Activated CD4-positive, alpha-beta T cell treated with anti-CD3 and anti-CD28 coated beads, Interleukin-10, Interleukin-2, amounts not matched to agents 100 ng/mL and 50 ng/mL, durations not matched to agents 16 hours and 8 hours (primary cell): Measurements from ENCODE around the gene PRR20G.
"Not testable (repeated sequence)": the region's sequence is repeated elsewhere in the genome, so short reads cannot be mapped to it uniquely, and the experiment has no call there.

ENCODE experiments used
- DNase-seq: peaks from one replicate; pipeline ENCODE4 v3.0.0-alpha.2; 2020

The PRR20G gene

DNA sequence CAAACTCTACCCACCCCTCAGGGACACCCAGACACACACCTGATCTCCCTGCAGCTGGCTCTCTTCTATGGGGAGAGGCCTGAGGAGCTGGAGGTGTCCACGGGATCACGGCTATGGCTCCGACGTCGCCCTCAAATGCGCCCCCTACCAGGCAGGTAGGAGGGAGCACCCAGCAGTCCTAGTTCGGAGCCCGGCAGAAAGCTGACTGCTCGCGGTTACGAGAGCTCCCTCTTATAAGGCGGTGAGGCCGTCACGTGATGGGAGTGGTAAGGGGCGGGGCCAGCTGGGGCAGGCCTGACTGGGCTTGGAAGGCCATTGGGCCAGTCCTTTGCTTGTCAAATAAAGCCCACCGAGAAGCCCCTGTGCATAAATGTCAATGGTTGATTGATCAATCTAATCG lies at the start of gene PRR20G:
TSS of gene PRR20G (minus strand) at position 207 of the 400 bp plus-strand sequence. CDS start 681 bp downstream, outside the sequence.
- DNase-seq, result no peak

DNA sequence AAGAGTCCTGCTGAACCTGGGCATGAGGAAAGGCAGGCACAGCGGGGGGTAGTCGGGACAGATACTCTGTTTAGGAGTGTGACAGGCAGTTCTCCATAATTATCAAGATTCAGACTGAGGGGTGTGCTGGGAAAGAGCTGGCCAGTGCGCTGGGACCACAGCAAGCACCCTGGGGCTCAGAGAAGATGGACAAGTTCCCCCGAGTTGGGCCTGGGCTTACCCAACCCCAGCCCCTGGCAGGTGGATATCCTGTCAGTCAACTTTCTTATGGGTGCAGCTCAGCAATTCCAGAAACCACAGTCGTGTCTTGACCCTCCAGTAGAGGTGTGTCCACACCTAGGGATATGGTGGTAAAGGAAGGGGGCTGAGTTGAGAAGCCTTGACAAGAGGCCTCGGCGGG lies 49.2 kb upstream of the PRR20G start:
- no peak for DNase-seq

DNA sequence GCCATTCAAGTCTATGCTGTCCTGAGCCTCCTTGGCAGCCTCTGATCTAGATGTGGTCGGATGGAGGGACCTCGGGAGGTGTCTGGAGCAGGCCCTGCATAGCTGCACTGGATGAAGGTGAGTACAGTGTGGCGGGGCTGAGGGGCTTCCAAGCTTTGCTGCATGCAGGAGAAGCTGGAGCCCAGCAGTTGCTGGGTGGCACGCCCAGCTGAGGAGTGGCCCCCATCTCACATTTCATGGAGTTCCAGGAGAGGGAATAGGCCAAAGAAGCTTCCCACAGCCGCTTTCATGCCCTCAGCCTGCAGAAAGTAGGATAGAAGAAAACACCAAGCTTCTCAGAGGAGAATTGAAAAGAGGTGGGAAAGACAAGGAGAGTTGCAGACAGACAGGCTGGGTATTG lies 48.3 kb upstream of the PRR20G start:
- no peak for DNase-seq

DNA sequence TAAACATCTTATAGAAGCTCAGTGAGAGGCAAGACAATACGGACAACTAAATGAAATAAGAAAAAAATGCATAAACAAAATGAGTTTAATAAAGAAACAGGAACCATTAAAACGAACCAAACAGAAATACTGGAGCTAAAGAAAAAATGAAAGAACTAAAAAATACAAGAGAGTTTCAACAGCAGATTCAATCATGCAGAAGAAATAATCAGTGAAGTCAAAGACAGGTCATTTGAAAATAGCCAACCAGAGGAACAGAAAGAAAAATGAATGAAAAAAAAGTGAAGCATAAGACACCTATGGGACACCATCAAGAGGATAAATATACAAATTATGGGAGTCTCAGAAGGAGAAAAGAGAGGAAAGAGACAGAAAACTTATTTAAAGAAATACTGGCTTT lies 42.5 kb upstream of the PRR20G start:
- DNase-seq, result no peak

DNA sequence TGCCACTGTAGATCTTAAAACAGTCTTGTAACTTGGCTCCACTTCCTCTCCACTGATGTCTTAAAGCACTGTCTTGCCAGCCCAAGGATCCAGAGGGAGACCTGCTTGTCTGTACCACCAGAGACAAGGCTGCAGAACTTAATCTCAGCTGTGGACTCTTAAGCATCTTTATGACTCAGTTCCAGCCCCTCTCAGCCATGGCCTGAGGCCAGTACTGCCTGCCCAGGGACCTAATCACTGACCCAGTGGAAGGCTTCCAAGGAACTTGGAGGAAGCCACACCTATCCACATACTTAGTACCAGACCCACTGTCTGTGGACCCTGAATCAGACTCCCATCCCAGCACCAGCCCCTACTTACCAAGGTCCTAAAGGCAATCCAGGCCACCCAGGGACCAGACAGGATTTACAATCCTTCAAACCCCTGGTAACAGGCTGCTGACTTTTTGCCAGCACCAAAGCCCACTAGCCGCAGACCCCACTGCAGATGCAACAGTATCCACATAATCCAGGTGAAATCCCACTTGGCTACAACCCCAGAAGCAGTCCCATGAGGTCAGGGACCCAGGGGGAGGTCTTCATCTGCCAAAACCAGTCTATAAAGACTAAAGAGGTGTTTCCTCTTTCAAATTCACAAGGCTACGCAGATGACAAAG lies 41.9 kb upstream of the PRR20G start:
- DNase-seq, result no peak

DNA sequence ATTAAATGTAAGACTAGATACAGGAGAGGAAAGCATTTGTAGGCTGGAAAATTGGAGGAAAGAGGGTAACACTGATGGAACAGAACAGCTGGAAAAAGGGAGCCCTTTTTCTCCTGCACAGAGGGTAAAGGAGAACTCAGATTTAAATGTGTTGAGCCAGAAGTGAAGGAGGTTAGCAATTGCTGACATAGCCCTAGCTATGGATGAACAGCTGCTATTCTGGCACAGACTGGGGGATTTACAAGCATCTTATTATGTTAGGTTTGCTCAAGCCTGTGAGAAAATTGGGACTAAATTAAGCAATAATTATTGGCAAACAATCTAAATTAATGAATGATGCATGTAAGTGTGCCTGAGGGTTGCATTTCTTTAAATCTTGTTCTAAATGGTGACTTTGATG lies 40.6 kb upstream of the PRR20G start:
- no peak for DNase-seq

DNA sequence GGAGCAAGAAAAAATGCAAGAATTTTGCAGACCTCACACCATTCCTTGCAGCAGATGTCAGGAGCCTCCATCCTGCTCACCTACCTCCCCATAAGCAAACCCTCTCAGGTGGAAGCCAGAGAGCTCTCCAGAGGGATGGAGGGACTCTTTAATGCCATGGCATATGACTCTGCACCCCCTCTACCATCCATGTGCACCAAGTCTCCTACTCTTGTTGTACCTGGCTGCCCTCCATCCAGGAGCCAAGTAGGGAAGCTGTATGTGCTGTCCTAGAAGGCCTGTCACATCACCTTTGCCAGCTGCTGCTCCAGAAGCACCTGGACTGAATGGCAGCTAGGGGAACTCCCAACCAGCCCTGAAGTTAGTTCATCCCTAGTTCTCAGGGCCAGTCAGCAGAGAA lies 38.5 kb upstream of the PRR20G start:
- DNase-seq, result no peak

DNA sequence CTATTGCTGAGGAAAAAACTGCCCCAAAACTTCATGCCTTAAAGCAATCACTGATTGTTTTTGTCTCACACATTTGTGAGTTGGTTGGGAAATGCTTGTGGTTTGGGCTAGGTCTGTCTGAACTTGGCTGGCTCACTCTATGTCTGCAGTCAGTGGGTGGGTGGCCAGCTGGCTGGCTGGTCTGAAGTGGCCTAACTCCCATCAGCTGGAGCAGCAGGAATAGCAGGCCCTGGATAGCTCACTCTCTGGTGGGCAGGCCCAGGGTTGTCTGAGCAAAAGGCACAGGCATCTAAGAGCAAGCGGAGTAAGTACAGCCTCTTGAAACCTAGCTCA lies 37.7 kb upstream of the PRR20G start:
- DNase-seq, result no peak

DNA sequence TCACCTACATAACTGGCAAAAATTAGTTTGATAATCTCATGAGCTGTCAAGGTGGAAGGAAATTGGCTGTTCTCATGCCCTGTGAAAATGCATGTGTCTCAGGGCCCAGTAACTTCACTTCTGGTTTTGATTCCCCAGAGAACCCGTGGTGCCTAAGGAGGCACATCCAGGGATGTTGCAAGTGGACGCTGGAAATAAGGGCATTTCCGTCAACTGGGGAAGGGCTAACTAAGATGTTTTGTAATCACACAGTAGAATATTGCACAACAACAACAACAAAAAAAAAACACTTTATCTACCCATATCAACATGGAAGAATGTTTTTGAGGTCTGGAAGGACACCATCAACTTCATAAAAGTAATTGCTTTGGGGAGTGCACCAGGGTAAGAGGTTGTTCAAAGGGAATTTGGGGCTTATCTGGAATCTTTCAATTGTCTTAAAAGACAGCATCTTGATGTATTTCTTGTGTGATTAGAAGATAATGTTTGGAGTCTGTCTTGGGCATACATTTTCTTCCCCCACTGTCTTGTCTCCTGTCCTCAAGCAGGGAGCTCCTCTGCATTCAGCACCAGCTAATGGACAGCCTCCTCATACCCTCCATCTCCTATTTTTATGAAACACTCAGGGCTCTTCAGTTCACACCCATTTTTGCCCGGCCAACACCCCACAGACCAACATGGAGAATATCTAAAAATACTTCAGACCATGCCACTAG lies 37.2 kb upstream of the PRR20G start:
- DNase-seq, result no peak

DNA sequence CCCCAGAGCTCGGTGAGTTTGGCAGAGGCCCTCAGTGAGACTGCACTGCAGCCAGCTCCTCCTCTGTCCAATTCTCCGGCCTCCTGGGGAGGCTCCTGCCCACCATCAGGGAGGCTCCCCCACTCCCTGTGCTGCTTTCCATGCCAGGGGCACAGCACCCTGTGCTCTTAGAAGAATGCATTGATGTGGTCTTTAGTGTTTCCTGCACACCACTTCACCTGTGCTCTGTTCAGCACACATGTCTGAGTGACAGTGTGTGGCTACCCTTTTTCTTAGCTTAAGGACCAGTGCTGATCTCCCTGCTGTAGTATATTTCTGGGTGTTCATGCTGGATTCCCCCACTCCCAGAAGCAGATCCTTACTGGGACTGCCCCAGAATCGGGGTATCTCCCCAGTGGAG lies 36.2 kb upstream of the PRR20G start:
- no peak for DNase-seq

DNA sequence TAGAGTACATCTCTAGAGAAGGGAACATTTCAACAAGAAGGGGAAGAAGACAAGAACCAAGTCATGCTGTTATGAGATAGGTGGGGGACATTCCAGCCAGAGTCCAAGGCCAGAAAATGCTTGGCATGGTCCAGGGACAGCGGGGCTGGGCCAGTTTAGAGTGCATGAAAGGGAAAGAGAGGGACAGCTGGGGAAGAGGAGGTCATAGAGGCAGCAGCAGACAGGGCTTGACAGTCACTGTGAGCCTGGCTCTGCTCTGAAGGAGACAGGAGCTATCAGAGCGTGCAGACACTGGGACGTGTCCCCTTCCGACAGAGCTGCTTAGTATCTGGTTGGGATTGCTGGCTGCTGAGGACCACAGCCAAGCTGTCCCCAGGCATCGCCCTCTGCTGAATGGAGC lies 35.7 kb upstream of the PRR20G start:
- DNase-seq, result no peak

DNA sequence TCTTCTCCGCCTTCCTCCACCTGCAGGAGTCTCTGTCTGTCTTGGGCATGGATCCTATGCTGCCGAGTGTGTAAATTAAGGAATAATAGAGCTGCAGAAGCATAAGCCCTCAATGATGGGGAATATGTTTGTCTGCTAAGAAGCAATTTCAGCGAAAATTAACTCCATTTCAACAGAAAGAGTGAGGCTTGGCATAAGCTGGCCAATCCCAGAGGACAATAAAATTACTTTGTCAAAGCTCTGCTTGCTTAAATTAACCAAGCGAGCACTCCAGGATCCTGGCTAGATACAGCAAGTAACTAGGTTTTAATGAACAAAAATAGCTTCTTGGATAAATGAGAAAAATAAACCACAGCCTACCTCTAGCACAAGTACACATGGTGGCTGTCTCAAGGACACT lies 33.5 kb upstream of the PRR20G start:
- DNase-seq, result no peak

DNA sequence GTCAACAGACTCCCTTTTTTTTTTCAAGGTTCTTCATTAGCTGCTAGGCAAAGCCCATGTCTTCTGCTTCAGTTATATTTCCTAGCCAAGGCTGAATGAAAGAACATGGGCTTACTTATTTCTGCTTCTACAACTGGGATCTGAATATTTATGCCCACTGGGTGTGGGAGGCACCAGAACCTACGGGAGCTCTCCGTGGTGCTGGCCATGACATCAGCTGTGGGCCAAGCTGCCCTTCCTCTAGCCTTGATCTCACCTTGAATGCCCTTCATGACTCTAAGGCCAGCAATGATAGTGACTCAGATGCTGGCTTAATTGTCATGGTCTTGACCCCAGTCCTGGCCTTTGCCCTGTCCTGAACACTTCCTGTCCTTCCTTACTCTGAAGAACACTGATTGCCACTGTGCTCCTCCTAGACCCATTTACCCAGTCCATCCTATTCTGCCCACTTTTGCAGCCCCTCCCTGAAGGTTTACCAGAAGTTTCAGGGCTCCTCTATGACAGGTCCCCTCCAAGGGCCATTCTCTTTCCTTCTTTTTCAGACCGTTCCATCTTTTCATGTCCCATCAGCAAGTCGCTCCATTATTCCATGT lies 32.8 kb upstream of the PRR20G start:
- DNase-seq, result no peak

DNA sequence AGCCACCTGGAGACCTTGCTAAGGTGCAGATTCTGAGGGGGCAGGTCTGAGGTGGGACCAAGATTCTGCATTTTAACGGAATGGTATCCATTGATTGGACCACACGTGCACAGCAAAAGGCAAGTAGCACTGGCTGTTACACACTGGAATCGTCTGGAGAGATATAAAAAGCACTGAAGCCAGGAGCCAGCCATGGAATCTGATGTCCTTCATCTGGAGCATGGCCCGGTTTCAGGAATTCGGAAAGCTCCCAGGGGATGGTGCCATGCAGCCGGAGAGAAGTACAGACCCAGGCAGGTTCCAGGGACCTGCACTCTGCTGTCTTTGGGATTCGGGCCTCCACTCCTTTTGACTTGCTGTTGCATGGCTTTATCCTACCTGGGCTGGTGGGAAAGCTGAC lies 28.8 kb upstream of the PRR20G start:
- DNase-seq, result no peak

DNA sequence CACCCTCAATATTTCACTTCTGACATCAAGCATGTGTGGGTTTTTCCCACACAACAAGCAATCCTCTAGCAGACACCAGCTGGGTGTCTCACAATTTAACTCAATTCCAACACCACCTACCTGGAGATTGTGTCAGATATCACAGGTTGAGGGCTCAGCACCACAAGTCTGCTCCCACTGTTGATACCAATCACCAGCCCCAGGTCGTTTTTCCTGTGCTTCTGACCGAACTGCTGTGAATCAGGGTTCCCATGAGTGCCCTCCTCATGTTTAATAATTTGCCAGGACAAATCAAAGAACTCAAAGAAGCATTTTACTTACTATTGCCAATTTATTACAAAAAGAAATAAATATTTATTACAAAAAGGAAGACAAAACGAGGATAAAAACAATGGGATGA lies 25.0 kb upstream of the PRR20G start:
- no peak for DNase-seq

DNA sequence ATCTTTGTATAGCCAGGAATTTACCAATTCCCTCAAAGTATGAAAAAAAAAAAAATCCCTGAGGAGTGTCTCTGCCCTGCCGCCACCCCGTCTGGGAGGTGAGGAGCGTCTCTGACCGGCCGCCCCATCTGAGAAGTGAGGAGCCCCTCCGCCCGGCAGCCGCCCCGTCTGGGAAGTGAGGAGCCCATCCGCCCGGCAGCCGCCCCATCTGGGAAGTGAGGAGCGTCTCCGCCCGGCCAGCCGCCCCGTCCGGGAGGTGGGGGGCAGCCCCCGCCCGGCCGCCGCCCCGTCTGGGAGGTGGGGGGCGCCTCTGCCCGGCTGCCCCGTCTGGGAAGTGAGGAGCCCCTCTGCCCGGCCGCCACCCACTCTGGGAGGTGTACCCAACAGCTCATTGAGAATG lies 21.0 kb upstream of the PRR20G start:
- DNase-seq, result not testable (repeated sequence)

DNA sequence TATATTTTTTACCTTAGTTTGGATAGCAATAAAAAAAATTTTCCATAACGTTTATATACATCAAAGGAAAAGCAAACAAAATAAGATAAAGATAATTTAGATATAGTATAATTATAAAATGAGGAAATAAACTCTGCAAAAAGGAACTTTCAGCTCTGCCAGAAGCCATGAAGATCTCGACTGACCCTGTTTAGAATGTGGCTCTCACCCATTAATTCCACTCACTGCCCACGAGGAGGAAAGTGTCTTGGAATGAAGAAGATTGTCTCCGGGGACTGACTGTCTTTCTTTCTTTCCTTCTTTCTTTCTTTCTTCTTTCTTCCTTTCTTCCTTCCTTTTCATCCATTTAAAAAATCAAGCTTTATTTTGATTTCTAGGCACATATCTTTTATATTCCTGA lies 20.1 kb upstream of the PRR20G start:
- no peak for DNase-seq

DNA sequence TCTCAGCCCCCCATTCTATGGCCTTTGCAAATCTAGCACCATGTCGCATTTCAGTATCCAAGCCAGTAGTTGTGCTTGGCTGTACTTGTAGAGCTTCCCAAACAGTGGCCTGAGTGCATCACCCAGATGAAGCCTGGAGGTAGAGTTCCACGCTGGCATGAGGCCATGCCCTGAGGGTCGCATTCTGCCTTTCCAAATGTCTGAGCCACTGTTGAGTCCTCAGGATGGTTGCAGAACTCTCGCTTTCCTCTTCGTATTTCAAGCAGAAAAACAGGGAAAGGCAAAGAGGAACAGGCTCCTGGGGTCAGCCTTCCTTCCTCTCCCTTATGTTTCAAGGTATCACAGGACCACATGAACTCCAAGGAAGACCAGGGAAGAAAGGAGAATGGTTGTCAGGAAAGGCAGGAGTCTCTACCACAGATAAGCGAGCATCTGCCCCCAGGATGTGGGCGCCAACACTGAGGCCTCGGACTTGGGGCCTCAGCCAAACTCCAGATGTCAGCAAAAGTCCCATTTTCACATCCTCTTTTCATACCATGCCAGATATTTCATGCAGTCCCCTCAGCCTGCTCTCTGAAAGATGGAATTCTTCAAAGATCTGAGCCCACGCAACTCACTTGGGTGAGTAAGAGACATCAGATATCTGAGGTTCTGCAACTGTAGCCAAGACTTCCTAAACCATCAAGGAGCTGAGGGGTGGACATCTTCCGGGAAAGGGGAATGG lies 19.4 kb upstream of the PRR20G start:
- DNase-seq, result no peak

DNA sequence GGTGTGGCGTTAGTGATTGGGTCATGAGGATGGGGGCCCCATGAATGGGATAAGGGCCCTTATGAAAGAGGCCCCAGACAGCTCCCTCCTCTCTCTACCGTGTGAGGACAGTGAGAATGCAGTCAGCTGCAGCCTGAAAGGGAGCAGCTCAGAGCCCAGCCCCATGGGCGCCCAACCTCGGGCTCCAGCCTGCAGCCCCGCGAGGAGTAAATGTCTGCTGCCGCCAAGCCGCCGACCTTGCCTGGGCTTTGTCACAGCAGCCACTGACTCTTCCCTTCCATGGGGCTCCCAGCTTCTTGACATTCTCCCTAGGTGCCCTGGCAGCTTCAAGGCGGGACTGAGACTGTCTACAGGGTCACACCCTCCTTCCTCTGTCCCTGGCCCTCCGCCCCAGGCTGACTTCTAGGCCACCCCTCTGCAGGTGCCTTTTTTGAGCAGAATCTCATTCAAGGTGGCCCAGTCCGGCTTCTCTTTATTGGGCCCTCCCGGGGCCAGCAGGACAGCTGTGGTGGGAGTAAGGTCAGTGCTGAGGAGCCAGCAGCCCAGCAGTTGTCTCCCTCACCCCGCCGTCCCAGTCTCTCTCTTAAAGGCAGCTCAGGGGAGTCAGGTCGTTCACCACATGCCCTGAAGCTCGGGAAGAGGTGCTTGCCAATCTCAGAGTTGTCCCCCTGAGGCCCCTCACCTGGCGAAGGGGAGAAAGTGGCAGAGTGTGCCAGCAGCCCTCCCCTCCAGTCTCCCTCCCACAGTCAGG lies 18.7 kb upstream of the PRR20G start:
- DNase-seq, result no peak

DNA sequence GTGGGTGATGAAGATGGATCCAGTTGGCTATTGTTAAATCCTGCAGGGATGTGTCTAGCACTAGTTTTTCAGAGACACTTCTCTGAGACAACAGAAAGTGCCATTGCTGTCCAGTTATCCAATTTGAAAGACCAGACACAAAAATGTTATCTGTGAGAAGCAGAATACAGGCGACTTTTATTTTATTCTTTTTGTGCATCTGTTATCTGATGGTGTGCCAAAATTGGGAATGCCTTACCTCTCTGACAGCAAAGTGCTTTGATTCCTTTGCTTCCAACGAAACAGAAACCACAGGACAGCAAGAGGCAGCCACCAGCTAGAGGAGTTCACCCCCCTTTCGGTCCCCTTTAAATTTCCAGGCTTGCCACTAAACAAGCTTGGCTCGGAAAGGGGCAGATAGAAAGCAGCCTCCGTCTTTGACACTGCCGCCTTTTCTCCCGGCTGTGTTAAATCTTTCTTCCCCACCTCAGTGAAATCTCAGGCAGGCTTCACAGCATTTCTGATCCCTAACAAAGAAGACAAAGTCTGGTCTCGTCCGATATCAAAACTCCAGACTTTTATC lies 17.7 kb upstream of the PRR20G start:
- no peak for DNase-seq

DNA sequence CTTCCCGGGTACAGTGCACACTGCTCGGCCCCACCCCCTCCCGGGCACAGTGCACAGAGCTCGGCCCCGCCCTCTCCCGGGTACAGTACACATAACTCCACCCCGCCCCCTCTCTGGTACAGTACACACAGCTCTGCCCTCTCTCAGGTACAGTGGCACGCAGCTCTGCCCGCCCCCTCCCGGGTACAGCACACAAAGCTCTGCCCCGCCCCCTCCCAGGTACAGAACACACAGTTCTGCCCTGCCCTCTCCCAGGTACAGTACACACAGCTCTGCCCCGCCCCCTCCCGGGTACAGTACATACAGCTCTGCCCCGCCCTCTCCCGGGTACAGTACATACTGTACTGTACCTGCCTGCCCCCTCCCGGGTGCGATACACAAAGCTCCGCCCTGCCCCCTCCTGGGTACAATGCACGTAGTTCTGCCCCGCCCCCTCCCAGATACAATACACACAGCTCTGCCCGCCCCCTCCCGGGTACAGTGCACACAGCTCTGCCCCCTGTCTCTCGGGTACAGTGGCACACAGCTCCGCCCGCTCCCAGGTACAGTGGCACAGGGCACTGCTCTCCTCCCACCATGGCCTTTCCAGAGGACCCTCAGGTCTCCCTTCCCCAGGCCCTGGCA lies 16.4 kb upstream of the PRR20G start:
- DNase-seq, result no peak

DNA sequence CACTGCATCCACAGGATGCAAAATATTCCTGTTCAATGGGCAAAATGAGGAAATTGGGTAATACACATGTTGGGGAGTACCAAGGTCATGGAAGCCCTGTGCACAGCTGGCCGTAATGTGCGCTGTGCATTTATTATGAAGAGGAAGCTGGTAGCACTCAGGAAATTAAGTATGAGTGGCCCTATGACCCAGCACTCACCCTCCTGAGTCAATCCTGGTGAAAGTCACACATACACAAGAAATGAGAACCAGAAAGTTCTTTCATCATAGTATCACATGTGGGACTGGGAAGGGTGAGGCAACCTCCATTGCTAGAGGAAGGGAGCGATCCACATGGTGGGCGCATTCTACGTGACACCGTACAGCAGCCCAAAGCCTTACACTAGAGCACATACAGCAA lies 11.4 kb upstream of the PRR20G start:
- DNase-seq, result no peak
